ENCODE results near the gene TMEM273.

DNA sequence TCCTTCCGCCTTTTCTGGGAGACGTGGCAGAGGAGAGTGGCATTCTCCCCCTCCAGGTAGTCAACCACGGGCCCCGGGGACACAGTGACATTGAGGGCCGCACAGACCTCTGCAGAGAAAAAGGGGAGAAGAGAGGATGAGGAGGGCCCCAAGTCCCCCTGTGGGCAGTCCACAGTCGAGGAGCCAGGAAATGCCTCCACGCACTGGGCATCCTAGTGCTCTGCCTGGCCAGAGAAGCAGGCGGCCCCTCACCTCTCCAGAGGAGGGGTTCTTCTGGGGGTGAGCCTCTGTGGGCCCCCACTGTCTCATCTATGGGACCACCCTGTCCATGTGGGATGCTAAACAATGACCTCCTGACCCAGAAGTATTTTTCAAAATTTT is 80.3 kb downstream of the TMEM273 start:
- TF ChIP-seq, protein P1, sequence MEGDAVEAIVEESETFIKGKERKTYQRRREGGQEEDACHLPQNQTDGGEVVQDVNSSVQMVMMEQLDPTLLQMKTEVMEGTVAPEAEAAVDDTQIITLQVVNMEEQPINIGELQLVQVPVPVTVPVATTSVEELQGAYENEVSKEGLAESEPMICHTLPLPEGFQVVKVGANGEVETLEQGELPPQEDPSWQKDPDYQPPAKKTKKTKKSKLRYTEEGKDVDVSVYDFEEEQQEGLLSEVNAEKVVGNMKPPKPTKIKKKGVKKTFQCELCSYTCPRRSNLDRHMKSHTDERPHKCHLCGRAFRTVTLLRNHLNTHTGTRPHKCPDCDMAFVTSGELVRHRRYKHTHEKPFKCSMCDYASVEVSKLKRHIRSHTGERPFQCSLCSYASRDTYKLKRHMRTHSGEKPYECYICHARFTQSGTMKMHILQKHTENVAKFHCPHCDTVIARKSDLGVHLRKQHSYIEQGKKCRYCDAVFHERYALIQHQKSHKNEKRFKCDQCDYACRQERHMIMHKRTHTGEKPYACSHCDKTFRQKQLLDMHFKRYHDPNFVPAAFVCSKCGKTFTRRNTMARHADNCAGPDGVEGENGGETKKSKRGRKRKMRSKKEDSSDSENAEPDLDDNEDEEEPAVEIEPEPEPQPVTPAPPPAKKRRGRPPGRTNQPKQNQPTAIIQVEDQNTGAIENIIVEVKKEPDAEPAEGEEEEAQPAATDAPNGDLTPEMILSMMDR (IDR thresholded peaks at IDR 0.05) = no peak
- no peak for TF ChIP-seq POLR2A (IDR thresholded peaks at IDR 0.05)
